ENCODE results near the gene GMCL2.
A peak's percentile ranks its signal among the peaks of the same experiment; 100 is the strongest.
"Not testable (repeated sequence)": the region's sequence is repeated elsewhere in the genome, so short reads cannot be mapped to it uniquely, and the experiment has no call there.

GMCL2 gene

GRCh38 chr5:178206166-178207101 is 19.3 kb upstream of the GMCL2 start:
- DNase-seq (ENCODE audit: low read depth in 3 of 3): no peak

DNA sequence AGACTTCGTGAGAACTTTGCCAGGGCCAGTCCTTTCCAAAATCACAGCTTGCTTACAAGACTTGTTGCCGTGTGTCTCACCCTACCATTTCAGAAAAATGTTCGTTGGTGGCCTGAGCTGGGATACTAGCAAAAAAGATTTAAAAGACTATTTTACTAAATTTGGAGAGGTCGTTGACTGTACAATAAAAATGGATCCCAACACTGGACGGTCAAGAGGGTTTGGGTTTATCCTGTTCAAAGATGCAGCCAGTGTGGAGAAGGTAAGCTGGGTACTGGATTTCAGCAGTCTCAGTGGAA is 18.5 kb upstream of the GMCL2 start:
- DNase-seq (ENCODE audit: low read depth in 3 of 3): no peak

DNA sequence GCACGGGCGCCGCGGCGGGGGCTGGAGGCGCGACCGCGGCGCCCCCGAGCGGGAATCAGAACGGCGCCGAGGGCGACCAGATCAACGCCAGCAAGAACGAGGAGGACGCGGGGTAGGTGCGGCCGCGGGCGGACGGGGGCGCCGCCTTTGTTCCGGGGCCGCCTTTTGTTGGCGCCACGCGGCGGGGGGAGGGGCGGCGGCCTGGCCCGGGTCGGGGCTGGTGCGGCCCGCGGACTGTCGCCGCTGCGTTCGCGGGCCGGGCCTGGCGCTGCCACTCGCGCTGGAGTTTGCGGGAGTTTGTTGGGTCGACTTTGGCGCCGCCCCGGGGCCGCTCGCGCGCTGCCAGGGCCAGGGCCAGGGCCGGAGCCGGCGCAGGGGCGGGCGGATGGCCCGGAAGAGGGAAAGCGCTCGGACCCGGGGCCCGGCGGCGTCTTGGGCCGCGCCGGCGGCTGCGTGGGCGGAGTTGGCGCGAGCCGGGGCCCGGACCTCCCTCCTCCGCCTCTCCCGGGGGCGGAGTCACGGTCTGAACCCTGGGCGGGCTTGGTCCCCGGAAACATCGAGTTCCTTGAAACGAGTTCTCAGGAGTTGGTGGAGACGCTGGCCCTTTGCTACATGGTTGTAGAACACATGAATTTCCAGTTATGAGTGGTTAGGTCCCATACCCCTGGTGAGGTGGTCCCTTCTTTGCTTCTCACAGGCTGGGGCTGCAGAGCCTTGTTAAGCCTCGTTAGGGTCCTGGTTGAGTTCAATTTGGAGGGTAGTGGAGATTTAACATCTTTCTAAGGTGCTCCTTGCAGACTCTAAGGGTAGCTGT is 18.0 kb upstream of the GMCL2 start:
- DNase-seq (ENCODE audit: low read depth in 3 of 3): peak; percentile 51 to 62 (median 53)

DNA sequence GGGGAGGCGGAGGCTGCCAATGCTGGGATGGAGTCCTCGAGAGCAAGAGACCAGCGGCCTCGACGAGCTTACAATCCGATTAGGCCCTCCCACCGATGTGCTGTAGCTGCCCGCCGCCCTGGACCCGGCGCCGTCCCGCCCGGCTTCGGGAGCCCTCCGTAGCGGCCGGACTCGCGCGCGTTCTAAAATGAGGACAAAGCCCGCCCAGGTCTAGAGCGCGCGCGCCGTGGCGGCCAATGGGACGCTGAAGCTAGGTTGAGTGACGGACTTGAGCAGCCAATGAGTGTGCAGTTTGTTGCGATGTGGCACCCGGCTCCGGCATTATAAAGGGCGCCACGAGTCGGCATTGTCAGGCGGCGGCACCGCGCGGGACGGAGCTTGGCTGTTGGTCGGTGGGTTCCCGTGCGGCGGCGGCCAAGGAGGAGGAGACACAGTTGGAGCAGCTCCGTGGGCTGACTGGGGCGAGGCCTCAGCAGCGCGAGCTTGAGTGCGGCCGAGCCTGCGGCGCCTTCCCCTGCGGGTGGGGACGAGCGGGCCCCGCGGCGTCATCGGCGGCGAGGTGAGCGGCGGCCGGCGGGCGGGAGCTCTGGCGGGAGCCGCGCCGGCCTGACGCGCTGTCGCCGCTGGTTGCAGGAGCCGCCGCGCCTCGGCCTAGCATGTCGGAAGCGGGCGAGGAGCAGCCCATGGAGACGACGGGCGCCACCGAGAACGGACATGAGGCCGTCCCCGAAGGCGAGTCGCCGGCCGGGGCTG is 17.2 kb upstream of the GMCL2 start, which contains the start of gene HNRNPAB:
TSS of gene HNRNPAB (plus strand) at position 352 of the 753 bp plus-strand sequence. CDS start at position 657, 305 bp downstream.
- DNase-seq (ENCODE audit: low read depth in 3 of 3): peak; percentile 92 to 95 (median 93)

DNA sequence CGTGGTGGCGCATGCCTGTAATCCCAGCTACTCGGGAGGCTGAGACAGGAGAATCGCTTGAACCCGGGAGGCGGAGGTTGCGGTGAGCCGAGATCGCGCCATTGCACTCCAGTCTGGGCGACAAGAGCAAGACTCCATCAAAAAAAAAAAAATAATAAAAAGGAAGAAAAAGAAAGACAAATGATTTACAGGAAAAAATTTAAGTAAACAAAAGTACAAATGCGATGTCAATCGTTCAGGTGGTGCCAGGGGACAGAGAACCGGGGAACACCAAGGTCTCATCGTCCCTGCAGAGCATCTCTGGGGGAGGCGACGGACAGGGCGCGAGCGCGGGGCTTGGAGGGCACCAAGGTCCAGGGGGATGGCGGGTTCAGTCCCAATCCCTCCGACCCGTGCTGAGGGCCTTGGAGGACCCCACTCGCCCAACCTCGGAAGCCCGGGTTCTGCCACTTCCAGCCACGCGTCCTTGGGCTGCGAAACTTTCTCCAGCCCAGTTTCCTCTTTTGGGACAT is 16.6 kb upstream of the GMCL2 start:
- peak in 2 of 3 experiments; percentile 18 to 28 for DNase-seq (ENCODE audit: low read depth in 3 of 3)

DNA sequence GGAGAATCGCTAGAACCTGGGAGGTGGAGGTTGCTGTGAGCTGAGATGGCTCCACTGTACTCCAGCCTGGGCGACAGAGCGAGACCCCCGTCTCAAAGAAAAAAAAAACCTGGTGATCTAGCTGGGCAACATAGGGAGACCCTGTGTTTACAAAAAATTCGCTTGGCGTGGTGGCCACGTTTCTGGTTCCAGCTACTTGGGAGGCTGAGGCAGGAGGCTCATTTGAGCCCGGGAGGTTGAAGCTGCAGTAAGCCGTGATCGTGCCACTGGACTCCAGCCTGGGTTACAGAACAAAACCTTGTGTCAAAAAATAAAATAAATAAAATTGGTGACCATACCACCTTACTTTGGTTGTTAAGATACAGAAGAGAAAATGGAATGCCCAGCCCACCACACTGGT is 15.4 kb upstream of the GMCL2 start:
- no peak for DNase-seq (ENCODE audit: low read depth in 3 of 3)

- DNase-seq (ENCODE audit: low read depth in 3 of 3): no peak
Observed at GRCh38 chr5:178201927-178202235, 14.7 kb upstream of the GMCL2 start.

GRCh38 chr5:178201221-178201926 is 14.2 kb upstream of the GMCL2 start:
- no peak for DNase-seq (ENCODE audit: low read depth in 3 of 3)

- no peak for DNase-seq (ENCODE audit: low read depth in 3 of 3)
Observed at GRCh38 chr5:178199581-178200434, 12.6 kb upstream of the GMCL2 start.

- no peak for DNase-seq (ENCODE audit: low read depth in 3 of 3)
Observed at GRCh38 chr5:178198706-178199105, 11.5 kb upstream of the GMCL2 start.

- not testable (repeated sequence) for DNase-seq (ENCODE audit: low read depth in 3 of 3)
Observed at GRCh38 chr5:178198151-178198550, 11.0 kb upstream of the GMCL2 start.

GRCh38 chr5:178196986-178197385 is 9.8 kb upstream of the GMCL2 start:
- DNase-seq (ENCODE audit: low read depth in 3 of 3): no peak

- DNase-seq (ENCODE audit: low read depth in 3 of 3): no peak
Observed at GRCh38 chr5:178196281-178196812, 9.2 kb upstream of the GMCL2 start.

DNA sequence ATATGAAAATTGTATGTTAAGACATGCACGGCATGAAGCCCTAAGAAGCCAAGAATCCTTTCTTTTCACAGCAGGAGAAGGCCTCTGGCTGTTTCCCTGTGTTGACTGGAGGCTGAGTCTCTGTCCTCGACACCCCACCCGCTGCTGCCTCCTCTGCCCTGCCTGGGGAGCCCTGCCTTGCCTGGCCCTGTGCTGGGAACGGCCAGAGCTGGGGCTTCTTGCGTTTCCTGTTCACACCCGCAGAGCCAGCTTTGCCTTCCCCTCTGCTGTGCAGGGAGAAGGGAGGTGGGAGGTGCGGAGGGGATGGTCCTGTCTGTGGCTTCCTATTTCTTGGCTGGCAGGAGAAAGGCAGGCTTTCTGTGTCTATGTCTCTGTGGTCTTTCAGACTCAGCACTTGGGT is 6.9 kb upstream of the GMCL2 start:
- DNase-seq (ENCODE audit: low read depth in 3 of 3): no peak

DNA sequence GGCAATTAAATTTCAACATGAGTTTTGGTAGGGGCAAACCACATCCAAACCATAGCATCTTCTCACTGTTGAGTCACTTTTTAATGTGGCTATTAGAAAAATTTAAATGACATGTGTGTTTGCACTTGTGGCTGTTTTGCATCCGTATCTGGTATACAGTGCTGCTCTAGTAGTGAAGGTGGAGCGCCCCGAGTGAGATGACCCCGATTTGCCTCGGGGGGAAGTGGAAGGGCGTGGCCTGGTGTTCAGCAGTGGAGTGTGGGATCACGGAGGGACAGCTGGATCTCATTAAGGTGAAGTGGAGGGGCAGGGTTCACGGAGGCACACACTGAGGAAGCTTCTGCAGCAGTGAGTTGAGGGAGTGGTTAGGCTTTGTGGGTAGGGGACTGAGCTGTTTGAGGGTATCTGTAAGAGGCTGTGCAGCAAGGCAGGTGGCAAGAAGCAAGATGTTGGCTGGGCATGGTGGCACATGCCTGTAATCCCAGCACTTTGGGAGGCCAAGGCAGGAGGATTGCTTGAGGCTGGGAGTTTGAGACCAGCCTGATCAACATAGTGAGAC is 6.2 kb upstream of the GMCL2 start:
- no peak for DNase-seq (ENCODE audit: low read depth in 3 of 3)

DNA sequence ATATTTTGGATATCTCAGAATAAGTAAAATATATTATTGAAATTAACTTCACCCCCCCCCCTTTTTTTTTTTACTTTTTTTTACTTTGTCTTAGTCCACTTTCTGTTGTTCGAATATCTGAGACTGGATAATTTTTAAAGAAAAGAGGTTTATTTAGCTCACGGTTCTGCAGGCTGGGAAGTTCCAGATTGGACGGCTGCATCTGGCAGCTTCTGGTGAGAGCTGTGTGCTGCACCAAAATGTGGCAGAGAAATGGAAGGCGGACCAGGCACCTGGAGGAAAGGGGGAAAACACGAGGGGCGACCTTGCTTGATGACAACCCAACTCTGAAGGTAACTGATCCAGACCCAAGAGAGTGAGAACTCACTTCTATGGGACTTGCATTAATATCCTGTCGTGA is 5.6 kb upstream of the GMCL2 start:
- DNase-seq (ENCODE audit: low read depth in 3 of 3): no peak

DNA sequence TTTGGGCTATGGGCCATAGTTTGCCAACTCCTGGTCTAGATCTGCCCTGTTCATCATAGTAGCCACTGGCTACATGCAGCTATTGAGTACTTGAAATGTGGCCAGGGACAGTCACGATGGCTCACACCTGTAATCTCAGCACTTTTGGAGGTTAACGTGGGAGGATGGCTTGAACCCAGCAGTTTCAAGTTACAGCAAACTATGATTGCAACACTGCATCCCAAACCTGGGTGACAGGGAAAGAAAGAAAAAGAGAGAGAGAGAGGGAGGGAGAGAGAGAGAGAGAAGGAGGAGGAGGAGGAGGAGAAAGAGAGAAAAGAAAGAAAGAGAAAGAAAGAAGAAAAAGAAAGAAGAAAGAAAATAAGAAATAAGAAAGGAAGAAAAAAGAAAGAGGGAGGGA is 5.1 kb upstream of the GMCL2 start:
- DNase-seq (ENCODE audit: low read depth in 3 of 3): no peak

DNA sequence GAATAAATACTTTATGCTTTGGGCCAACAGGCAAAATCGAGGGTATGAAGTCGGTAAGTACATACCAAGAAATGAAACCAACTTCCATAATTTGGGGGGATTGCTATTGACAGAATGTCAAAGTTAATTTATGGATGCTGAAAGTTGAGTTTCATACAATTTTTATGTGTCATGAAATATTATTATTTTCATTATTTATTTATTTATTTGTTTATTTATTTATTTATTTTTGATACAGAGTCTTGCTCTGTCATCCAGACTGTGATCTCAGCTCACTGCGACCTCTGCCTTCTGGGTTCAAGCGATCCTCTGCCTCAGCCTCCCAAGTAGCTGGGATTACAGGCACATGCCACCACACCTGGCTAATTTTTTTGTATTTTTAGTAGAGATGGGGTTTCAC is 4.5 kb upstream of the GMCL2 start:
- no peak for DNase-seq (ENCODE audit: low read depth in 3 of 3)

DNA sequence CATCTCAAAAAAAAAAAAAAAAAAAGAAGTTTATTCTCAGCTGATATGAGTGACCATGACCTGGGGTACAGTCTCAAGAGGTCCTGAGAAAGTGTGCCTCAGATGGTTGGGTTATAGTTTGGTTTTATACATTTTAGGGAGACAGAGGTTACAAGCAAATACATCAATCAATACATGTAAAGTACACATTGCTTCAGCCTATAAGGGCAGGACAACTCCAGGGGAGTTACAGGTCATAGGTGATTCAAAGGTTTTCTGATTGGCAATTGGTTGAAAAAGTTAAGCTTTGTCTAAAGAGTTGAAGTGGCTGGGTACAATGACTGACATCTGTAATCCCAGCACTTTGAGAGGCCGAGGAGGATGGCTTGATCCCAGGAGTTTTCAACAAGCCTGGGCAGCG is 2.3 kb upstream of the GMCL2 start:
- no peak for DNase-seq (ENCODE audit: low read depth in 3 of 3)

DNA sequence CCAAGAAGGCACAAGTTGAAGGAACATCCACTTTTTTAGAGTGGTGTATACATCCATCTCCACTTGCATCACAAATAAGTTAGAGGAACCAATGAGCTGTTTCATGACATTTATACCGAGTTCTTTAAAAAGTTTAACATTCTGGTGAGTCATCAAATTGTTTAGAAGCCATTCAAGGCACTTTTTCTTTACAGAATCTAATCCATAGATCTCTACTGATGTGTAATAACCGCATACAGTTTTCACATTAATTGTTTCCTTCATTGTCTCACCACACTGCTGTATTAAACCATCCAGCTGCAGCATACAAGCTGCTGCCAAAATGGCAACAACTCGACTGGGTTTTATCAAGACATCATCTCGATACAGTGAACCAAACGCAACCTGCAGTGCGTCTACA is 744 bp downstream of the GMCL2 start:
- DNase-seq (ENCODE audit: low read depth in 3 of 3): no peak

All from stimulated activated CD4-positive, alpha-beta T cell treated with anti-CD3 and anti-CD28 coated beads, TNF-alpha, amount 100 ng/mL, for 4 hours (primary cell).